ENCODE data around the gene PSME3. TPM values are rescaled to one million over a fixed set of nuclear protein-coding genes. Genes with fewer than 3 reads are reported as not detected.

Gene PSME3
- total RNA-seq, 1 experiment from 2014 or later = 222 TPM

- Histone ChIP-seq H3K23ac (ENCODE audit: insufficient read length, low read depth, low read length) (no peak overlapping the region), H3K9ac (ENCODE audit: extremely low read depth, insufficient read length, low read length) (no peak overlapping the region), H3K4me2 (ENCODE audit: insufficient read depth, insufficient read length, low read length) (no peak overlapping the region), H3K18ac (ENCODE audit: insufficient read length, low read depth, low read length) (no peak overlapping the region), H3K9me3 (ENCODE audit: control insufficient read depth, low read depth, low read length) (no peaks in the 10 kb centered on the region), H2AFZ (ENCODE audit: low read length) (no peak overlapping the region), H3K4ac (ENCODE audit: low read depth, low read length) (no peak overlapping the region), H3K23me2 (ENCODE audit: insufficient read length, low read depth, low read length, poor library complexity, severe bottlenecking) (no peaks in the 10 kb centered on the region), H2BK20ac (ENCODE audit: low read depth, low read length, poor library complexity, severe bottlenecking) (no peak overlapping the region), H4K5ac (ENCODE audit: insufficient read length, low read depth, low read length) (no peak overlapping the region), H2BK12ac (ENCODE audit: insufficient read length, low read depth, low read length) (no peak overlapping the region), H3K4me1 (ENCODE audit: insufficient read depth, low read length) (no peaks in the 10 kb centered on the region), H2BK15ac (ENCODE audit: low read depth, low read length) (no peak overlapping the region), H3K56ac (ENCODE audit: insufficient read length, low read depth, low read length) (no peak overlapping the region), H2BK5ac (ENCODE audit: insufficient read length, low read length) (no peak overlapping the region), H3K27me3 (ENCODE audit: insufficient read depth, low read length) (no peaks in the 10 kb centered on the region), H4K20me1 (ENCODE audit: control insufficient read depth, insufficient read depth, insufficient read length) (no peaks in the 10 kb centered on the region), H3K14ac (ENCODE audit: insufficient read depth, low read length) (no peak overlapping the region), H3T11ph (ENCODE audit: low read length) (no peak overlapping the region), H4K8ac (replicated peaks; ENCODE audit: insufficient read length, low read depth, low read length) (no peak overlapping the region), H3K79me1 (ENCODE audit: insufficient read depth, low read depth, low read length, poor library complexity, severe bottlenecking) (no peaks in the 10 kb centered on the region), H2BK120ac (ENCODE audit: low read depth, low read length, poor library complexity, severe bottlenecking) (no peak overlapping the region), H3K79me2 (ENCODE audit: insufficient read depth, low read length) (no peaks in the 10 kb centered on the region), H4K91ac (ENCODE audit: insufficient read length, low read depth, low read length) (no peak overlapping the region), H3K27ac (ENCODE audit: insufficient read length, low read depth, low read length) (no peak overlapping the region), H2AK5ac (ENCODE audit: insufficient read length, low read length) (no peak overlapping the region)
- no peak for TF ChIP-seq CTCF (conservative IDR thresholded peaks at IDR 0.05)
- Mint-ChIP-seq H3K9me3 (no peaks in the 10 kb centered on the region; a peak in 1 of 5 replicates), H3K27me3 (ENCODE audit: low read depth) (no peaks in the 10 kb centered on the region), H3K36me3 (ENCODE audit: insufficient read depth in 1 of 3, low read depth in 3 of 3) (peaks cover 7 to 13% (median 10%) of the 10 kb centered on the region in 3 experiments; a peak in 6 of 7 replicates), H3K4me3 (no peak overlapping the region), H3K27ac (no peak overlapping the region; a peak in 1 of 7 replicates), H3K4me1 (peaks cover 6 to 8% of the 10 kb centered on the region in 2 experiments; a peak in 2 of 4 replicates)
- no CpG with 5 or more reads among the region's 8 CpGs for WGBS (ENCODE audit: extremely low coverage, insufficient read length, low lambda C conversion rate)
- DNase-seq = no peak
Observed at GRCh38 chr17:42849451-42850181, 16.4 kb downstream of the PSME3 start.
